HG03139 (cell line): ENCODE measurements around the gene FAM131A.

Experiments used
- ATAC-seq: cut with Tn5 transposase; IDR thresholded peaks from one replicate; pipeline ENCODE4 v1.9.1; 2021; ENCODE audit not compliant: unreplicated experiment

Gene FAM131A

DNA sequence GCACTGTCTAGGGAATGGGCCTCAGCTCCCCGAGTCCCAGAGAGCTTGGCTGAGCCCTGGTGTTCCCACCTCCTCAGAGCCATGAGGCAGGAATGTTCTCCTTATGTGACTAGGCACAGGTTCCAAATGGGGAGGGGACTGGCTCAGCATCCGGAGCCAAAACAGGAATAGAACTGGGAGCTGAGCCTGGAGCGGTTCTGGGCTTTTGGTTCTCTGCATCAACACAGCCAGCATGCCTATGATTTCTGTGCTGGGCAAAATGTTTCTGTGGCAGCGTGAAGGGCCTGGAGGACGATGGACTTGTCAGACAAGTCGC is at the start of gene FAM131A:
TSS of gene FAM131A (plus strand) at position 202 of the 316 bp plus-strand sequence. CDS start at position 233, 31 bp downstream.
- ATAC-seq: no peak

- no peak for ATAC-seq
Observed at GRCh38 chr3:184289426-184289938, 47.9 kb upstream of the FAM131A start.

- ATAC-seq: no peak
Observed at GRCh38 chr3:184290331-184290730, 47.1 kb upstream of the FAM131A start.

DNA sequence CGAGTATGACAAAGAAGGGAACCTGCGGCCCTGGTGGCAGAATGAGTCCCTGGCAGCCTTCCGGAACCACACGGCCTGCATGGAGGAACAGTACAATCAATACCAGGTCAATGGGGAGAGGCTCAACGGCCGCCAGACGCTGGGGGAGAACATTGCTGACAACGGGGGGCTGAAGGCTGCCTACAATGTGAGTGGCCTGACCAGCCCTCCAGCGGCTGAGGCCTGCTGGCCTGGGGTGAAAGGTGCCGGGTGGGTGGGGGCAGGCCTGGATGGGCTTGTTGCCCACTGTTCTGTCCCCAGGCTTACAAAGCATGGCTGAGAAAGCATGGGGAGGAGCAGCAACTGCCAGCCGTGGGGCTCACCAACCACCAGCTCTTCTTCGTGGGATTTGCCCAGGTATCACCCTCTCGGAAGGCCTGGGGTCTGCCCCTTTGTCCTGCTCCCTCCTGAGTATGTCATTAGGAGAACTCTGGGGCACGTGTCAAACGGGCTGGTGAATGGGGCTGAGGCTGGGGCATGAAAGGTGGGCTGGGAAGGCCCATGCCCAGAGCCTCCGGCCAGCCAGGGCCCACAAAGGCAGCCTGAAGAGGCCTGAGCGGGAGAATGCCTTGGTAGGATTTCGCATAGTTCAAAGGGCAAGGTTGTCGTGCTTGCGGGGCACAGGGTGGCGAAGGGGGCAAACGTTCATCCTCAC is 46.2 kb upstream of the FAM131A start:
- no peak for ATAC-seq

GRCh38 chr3:184291738-184292445 is 45.5 kb upstream of the FAM131A start:
- no peak for ATAC-seq

DNA sequence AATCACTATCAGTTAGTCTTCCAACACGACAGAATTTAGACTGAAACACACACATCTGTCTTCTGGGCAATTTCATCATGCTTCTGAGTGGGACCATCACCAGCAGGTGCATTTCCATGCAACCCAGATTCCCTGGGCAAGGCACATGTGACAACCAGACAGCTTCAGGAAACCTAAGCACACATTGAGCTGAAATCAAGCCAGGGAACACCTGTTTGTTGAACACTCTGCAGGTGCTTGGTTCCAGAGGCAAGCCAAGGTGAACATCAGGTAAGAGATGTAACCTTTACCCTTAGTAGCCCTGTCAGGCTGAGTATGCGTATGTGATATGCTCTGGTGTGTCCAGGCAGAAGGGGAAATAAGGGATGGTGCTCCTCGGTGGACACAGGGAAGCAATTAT is 41.6 kb upstream of the FAM131A start:
- ATAC-seq: no peak

DNA sequence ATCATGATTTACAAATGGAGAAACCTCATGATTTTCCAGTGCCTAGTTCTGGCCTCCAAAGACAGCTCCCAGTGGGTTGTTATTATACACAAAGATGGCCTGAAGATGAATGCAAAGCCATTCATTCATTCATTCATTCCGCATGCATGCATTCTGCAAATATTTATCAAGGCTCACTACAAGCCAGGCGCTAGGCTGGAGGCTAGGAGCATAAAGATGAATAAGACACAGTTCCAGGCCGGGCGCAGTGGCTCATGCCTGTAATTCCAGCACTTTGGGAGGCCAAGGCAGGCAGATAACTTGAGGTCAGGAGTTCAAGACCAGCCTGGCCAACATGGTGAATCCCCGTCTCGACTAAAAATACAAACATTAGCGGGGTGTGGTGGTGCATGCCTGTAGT is 40.8 kb upstream of the FAM131A start:
- no peak for ATAC-seq

GRCh38 chr3:184298759-184299487 is 38.5 kb upstream of the FAM131A start, which contains the start of gene PSMD2:
Gene PSMD2, plus strand, starts transcription at chr3:184299241. Its CDS starts 26 bp downstream, at chr3:184299267.
- ATAC-seq: peak; percentile 93

DNA sequence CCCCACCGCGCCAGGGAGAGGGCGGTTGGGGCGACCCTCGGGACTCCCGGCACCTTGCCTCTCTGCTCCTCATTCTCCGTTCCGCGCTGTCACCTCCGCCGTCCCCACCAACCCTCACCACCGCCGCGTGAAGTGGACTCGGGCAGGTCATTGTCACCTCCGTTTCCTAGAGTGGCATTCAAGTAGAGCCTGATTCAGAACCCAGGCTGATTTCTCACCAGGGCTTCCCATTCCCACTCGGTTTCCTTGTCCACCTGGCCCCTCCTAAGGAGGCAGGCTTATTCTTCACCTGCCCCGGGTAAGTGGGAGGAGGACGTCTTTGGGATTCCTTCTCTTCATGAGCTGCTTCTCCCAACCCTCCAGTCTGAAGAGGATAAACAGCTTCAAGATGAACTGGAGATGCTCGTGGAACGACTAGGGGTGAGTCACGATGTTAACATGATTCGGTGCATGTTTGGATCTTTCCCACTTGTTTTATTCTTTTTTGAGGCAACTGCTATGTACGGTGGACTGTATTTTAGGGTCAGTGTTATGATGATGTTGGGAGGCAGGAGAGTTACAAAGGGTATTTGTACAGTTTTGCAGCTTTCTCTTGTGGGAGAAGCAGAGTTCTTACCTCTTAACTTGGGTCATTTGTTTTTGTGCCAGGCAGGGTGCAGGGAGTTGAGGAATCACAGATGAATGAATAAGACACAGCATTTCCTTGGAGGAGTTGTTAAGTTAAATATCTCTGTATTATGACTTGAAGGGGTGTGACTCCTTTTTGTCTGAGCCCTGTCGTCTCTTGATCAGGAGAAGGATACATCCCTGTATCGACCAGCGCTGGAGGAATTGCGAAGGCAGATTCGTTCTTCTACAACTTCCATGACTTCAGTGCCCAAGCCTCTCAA is 37.7 kb upstream of the FAM131A start:
- ATAC-seq: no peak

DNA sequence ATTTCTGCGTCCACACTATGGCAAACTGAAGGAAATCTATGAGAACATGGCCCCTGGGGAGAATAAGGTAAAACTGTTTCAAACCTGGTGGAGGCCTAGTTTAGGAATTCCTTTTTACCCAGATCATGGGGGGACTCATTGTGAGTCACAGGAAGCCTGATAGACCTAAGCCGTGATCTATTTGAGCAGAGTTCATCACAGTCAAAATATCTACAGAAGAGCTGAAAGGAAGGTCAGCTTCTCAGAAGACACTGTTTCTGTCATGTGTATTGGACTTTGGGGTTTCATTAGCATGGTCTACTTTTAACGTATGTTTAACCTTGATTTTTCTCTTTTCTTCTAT is 37.1 kb upstream of the FAM131A start:
- no peak for ATAC-seq

DNA sequence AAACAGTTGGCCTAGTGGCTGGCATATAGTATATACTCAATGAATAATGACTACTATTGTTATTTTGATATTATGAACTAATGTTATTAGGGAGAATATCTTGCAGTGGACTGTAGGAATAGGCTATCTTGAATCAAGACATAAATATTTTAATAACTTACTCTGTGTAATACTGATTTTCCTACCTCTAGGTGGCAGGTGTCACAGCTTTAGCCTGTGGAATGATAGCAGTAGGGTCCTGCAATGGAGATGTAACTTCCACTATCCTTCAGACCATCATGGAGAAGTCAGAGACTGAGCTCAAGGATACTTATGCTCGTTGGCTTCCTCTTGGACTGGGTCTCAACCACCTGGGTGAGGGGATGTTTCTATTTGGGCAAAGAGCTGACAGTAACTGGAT is 31.8 kb upstream of the FAM131A start:
- no peak for ATAC-seq

DNA sequence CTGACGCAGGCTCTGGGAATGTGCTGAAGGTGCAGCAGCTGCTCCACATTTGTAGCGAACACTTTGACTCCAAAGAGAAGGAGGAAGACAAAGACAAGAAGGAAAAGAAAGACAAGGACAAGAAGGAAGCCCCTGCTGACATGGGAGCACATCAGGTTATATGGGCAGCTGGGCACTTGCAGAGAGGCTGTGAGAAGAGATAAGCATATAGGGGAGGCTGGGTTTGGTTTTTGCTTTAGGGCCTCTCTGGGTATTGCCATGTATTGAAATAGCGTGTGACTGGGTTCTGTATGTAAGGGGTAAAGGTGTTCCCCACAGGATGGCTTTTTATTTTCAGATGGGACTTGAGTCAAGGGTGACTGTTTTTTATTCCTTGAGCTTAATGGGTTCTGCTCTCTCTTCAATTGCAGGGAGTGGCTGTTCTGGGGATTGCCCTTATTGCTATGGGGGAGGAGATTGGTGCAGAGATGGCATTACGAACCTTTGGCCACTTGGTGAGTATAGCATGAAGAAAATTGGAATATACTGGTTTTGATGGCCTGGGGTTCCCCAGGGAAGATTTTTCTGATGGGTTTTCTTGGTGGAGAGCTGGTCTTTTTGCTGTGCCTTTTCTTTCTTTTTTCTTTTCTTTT is 30.9 kb upstream of the FAM131A start:
- ATAC-seq: no peak

DNA sequence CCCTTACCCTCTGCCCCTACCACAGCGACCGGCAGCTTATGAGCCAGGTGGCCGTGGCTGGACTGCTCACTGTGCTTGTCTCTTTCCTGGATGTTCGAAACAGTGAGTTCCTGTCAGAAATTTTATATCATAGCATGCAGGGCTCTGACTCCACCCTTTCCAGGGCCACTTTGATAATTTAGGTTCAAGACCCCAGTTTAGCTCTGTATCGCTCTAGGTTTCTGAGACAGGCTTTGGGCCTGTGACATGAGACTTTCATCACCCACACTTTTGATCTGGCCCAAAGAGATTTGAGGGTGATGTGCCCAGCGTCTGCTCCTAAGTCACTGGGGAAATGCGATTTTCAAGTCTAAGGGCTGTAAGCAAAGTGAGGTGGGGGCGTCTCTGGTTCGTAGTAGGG is 29.5 kb upstream of the FAM131A start:
- no peak for ATAC-seq

DNA sequence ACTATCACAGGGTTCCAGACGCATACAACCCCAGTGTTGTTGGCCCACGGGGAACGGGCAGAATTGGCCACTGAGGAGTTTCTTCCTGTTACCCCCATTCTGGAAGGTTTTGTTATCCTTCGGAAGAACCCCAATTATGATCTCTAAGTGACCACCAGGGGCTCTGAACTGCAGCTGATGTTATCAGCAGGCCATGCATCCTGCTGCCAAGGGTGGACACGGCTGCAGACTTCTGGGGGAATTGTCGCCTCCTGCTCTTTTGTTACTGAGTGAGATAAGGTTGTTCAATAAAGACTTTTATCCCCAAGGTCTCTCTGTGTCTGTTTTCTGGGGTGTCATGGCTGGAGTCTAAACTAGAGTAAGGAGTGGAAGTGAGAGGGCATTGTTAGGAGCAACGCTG is 28.7 kb upstream of the FAM131A start:
- no peak for ATAC-seq

- ATAC-seq: no peak
Observed at GRCh38 chr3:184311633-184312032, 25.8 kb upstream of the FAM131A start.

GRCh38 chr3:184314363-184314699 is 23.1 kb upstream of the FAM131A start, which contains the start of gene EIF4G1:
Gene EIF4G1, plus strand, starts transcription at chr3:184314606. Its CDS starts 1,191 bp downstream, at chr3:184315797.
- ATAC-seq: peak; percentile 82

- ATAC-seq: peak; percentile 34
Observed at GRCh38 chr3:184314700-184315542, 22.5 kb upstream of the FAM131A start.

DNA sequence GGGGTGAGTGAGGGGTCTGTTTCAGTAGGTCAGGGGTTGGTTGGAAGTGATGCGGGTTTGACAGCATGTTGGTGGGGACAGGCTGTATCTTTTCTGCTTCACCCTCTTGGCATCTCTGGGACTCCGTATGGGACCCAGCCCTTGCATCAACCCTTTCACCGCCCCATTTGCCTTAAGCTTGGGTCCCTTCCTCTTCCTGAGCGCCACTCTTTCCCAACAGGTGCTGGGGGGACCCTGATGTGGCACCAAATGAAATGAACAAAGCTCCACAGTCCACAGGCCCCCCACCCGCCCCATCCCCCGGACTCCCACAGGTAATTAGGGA is 21.9 kb upstream of the FAM131A start:
- ATAC-seq: no peak

GRCh38 chr3:184315871-184316661 is 21.3 kb upstream of the FAM131A start:
- ATAC-seq: no peak
